GM19468 (cell line): ENCODE measurements around the gene ERLIN1.
A peak's percentile ranks its signal among the peaks of the same experiment; 100 is the strongest.

Source experiments
- ATAC-seq: cut with Tn5 transposase; IDR thresholded peaks from one replicate; pipeline ENCODE4 v1.9.1; 2021; ENCODE audit warnings: mild to moderate bottlenecking, moderate library complexity, moderate number of reproducible peaks; ENCODE audit not compliant: unreplicated experiment; ENCODE audit errors: extremely low read depth

ERLIN1 gene

GRCh38 chr10:100185364-100186252 lies at the start of gene ERLIN1:
TSS of gene ERLIN1 (minus strand) at chr10:100186029. CDS start at chr10:100185626, 403 bp downstream.
- ATAC-seq: peak; percentile 83

- ATAC-seq: no peak
Measured at GRCh38 chr10:100232101-100232500, 46.3 kb upstream of the ERLIN1 start.

- no peak for ATAC-seq
Measured at GRCh38 chr10:100229819-100230422, 44.1 kb upstream of the ERLIN1 start.

- ATAC-seq: no peak
Measured at GRCh38 chr10:100223879-100224278, 38.0 kb upstream of the ERLIN1 start.

GRCh38 chr10:100222529-100222928 lies 36.7 kb upstream of the ERLIN1 start:
- no peak for ATAC-seq

GRCh38 chr10:100216006-100216405 lies 30.2 kb upstream of the ERLIN1 start:
- ATAC-seq: no peak

GRCh38 chr10:100209303-100209702 lies 23.5 kb upstream of the ERLIN1 start:
- no peak for ATAC-seq

GRCh38 chr10:100208276-100208675 lies 22.4 kb upstream of the ERLIN1 start:
- no peak for ATAC-seq

GRCh38 chr10:100204370-100204769 lies 18.5 kb upstream of the ERLIN1 start:
- no peak for ATAC-seq

GRCh38 chr10:100201549-100201948 lies 15.7 kb upstream of the ERLIN1 start:
- no peak for ATAC-seq

- ATAC-seq: no peak
Measured at GRCh38 chr10:100194711-100195110, 8.9 kb upstream of the ERLIN1 start.

GRCh38 chr10:100192350-100192749 lies 6.5 kb upstream of the ERLIN1 start:
- ATAC-seq: no peak

GRCh38 chr10:100186253-100187212 lies 704 bp upstream of the ERLIN1 start:
- ATAC-seq: peak; percentile 24

- ATAC-seq: no peak
Measured at GRCh38 chr10:100184840-100185239, 989 bp downstream of the ERLIN1 start.

- ATAC-seq: no peak
Measured at GRCh38 chr10:100184426-100184825, 1.4 kb downstream of the ERLIN1 start.

- ATAC-seq: no peak
Measured at GRCh38 chr10:100183481-100183880, 2.3 kb downstream of the ERLIN1 start.

GRCh38 chr10:100182908-100183307 lies 2.9 kb downstream of the ERLIN1 start:
- no peak for ATAC-seq

GRCh38 chr10:100182281-100182680 lies 3.5 kb downstream of the ERLIN1 start:
- ATAC-seq: no peak

- no peak for ATAC-seq
Measured at GRCh38 chr10:100175875-100176274, 10.0 kb downstream of the ERLIN1 start.
